Thymus (tissue), 14 donors: ENCODE data around the gene MAGEC2. TPM values are rescaled to one million over a fixed set of nuclear protein-coding genes. Genes with fewer than 3 reads are reported as not detected.

Source experiments
- DNase-seq, 9 donors: peaks; one replicate each; pipeline ENCODE4 v3.0.0-alpha.2; 2013; ENCODE audit warnings: low spot score in 9 of 9, low read depth in 6 of 9, missing footprints in 1 of 9
- H3K27ac ChIP-seq, 2 donors: one replicate each; pipeline ENCODE4 v1.5.1; 2013; ENCODE audit warnings: control low read depth in 1 of 2, low read depth in 1 of 2, low read length in 1 of 2, mild to moderate bottlenecking in 1 of 2, moderate library complexity in 1 of 2
- H3K27me3 ChIP-seq, 2 donors: one replicate each; pipeline ENCODE4 v1.5.1; 2013; ENCODE audit warnings: low read length in 1 of 2; ENCODE audit not compliant: control insufficient read depth in 2 of 2, insufficient read depth in 1 of 2
- H3K36me3 ChIP-seq, 2 donors: one replicate each; pipeline ENCODE4 v1.5.1; 2013; ENCODE audit warnings: low read length in 1 of 2, mild to moderate bottlenecking in 1 of 2, moderate library complexity in 1 of 2; ENCODE audit not compliant: control insufficient read depth in 2 of 2, insufficient read depth in 2 of 2
- H3K4me1 ChIP-seq, 2 donors: one replicate each; pipeline ENCODE4 v1.5.1; 2013; ENCODE audit warnings: low read length in 2 of 2; ENCODE audit not compliant: control insufficient read depth in 2 of 2, insufficient read depth in 2 of 2
- H3K4me3 ChIP-seq, 2 donors: one replicate each; pipeline ENCODE4 v1.5.1; 2013; ENCODE audit warnings: low read length in 2 of 2, control low read depth in 1 of 2, mild to moderate bottlenecking in 1 of 2
- H3K9me3 ChIP-seq, 2 donors: one replicate each; pipeline ENCODE4 v1.5.1; 2013; ENCODE audit warnings: low read length in 1 of 2, mild to moderate bottlenecking in 1 of 2; ENCODE audit not compliant: control insufficient read depth in 2 of 2, insufficient read depth in 1 of 2
- WGBS: extraction: QIAGEN DNeasy Blood & Tissue Kit; methylation state at CpG from one replicate; pipeline ENCODE4 v1.1.7; 2013; 5-methylcytosine and 5-hydroxymethylcytosine counted together
- long read RNA-seq, 10 donors: transcript quantifications; one replicate each; lab custom pipeline, GENCODE V29; 2026
- polyA plus RNA-seq: library from polyadenylated mRNA; stranded (reverse); fragments of 200-250 nt; gene quantifications from one replicate; pipeline ENCODE4 v1.2.3, GENCODE V29; 2013
- total RNA-seq: library from RNA; stranded (reverse); fragments of 120-200 nt; gene quantifications from one replicate; pipeline ENCODE4 v1.2.4, GENCODE V29; 2013
- donor health status: healthy.

The MAGEC2 gene, protein sequence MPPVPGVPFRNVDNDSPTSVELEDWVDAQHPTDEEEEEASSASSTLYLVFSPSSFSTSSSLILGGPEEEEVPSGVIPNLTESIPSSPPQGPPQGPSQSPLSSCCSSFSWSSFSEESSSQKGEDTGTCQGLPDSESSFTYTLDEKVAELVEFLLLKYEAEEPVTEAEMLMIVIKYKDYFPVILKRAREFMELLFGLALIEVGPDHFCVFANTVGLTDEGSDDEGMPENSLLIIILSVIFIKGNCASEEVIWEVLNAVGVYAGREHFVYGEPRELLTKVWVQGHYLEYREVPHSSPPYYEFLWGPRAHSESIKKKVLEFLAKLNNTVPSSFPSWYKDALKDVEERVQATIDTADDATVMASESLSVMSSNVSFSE
- total RNA-seq, result not detected
- polyA plus RNA-seq, result not detected
- long read RNA-seq, donor 1, result 0 reads
- long read RNA-seq, donor 2, result 0 reads
- long read RNA-seq, donor 3, result 0 reads
- long read RNA-seq, donor 4, result 0 reads
- long read RNA-seq, donor 5, result 0 reads
- long read RNA-seq, donor 6, result 0 reads
- long read RNA-seq, donor 7, result 0 reads
- long read RNA-seq, donor 8, result 0 reads
- long read RNA-seq, donor 9, result 0 reads
- long read RNA-seq, donor 10, result 0 reads

DNA sequence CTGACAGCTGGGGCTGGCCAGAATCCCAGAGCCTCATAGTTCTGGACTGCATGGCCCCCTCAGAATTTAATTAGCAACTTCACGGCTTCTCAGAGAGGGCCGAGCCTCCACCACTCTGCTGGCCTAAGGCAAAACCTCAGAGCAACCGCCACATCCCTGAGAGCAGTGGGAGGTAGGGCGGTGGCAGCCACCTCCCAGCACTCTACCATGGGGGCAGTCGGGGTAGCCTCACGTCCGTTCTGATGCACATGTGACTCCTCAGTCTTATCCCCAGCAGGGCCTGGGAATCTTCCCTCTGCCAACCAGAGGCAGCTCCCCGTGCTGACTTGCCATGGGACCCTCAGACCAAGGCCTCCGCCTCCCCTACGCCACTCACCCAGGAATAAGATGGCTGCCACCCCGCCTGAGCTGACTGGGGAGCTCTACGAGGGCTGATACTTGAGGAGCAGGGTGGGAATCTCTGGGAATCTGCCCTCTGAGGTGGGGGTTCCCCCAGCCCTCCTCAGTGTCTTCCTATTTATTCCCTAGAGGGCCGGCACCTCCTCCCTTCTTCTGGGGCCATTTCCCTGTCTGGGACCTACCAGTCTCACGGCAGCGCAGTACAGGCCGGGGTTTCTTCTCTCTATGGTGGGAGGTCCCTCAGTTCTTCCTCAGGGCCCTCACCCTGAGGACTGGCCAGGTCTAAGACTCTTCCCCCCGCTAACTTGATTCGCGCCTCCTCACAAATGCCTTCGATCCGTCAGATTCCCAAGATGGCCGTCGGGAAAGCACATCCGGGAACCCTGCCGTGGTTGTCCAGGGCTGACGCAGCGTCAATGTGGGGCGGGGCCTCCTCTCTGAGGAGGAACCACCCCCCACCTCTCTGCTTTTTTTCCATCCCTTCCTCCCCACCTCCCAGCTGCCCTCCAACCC lies at the start of gene MAGEC2:
Gene MAGEC2, minus strand, starts transcription at position 769 of the 912 bp plus-strand sequence. CDS start 1,303 bp downstream, outside the sequence.
- Histone ChIP-seq H3K27ac (no peak within 1 kb of the TSS), H3K4me3 (no peak within 1 kb of the TSS), H3K36me3 (no peaks in the 10 kb centered on the region), H3K9me3 (no peaks in the 10 kb centered on the region), H3K27me3 (no peaks in the 10 kb centered on the region), H3K4me1 (no peaks in the 10 kb centered on the region)
- no peak for DNase-seq
- 96% methylated on average over 28 of the region's 28 CpGs for WGBS

DNA sequence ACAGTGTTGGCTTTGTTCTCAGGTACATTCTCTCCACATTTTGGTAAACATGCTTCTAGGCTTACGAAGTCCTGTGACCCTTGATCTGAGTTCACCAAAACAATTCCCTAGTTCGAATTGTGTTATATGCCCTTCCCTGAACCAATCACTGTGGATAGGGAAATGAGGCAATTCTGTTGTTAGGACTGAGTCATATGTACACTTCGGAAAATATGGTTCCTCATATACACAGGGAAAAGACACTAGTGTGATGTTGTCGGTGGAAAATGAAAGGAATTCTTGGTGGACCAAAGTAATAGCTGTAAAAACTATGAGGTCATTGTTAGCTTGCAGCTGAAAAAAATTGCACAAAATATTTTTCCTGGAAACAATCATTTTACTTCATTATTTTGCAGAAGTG lies 46.6 kb upstream of the MAGEC2 start:
- no peak overlapping the region for H3K4me3 ChIP-seq
- WGBS, result 91% methylated on average over 4 of the region's 4 CpGs
- H3K27ac ChIP-seq, result no peak overlapping the region
- H3K9me3 ChIP-seq, result no peaks in the 10 kb centered on the region
- no peaks in the 10 kb centered on the region for H3K36me3 ChIP-seq
- no peak for DNase-seq
- no peaks in the 10 kb centered on the region for H3K27me3 ChIP-seq
- no peaks in the 10 kb centered on the region for H3K4me1 ChIP-seq

DNA sequence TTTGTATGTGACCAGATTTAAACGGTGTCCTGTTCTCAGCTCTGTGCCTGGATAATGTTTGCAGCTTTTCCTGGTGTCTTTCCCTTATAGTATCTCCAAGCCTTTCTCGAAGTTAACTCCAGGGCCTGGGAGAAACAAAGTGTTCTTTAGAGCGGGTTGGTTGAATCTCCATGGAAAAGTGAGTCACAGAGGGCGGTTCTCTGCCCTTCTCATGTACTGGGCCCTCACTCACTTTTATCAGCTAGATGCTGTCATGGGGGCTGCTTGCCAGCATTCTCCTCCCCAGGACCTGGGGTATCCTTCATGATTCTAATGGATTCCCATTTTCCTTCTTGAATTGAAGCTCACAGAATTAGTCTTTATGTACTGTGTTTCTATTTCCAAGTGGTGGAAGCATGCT lies 46.1 kb upstream of the MAGEC2 start:
- no peaks in the 10 kb centered on the region for H3K9me3 ChIP-seq
- H3K4me3 ChIP-seq, result no peak overlapping the region
- H3K36me3 ChIP-seq, result no peaks in the 10 kb centered on the region
- 93% methylated on average over 4 of the region's 4 CpGs for WGBS
- no peaks in the 10 kb centered on the region for H3K4me1 ChIP-seq
- H3K27ac ChIP-seq, result no peak overlapping the region
- DNase-seq, result no peak
- H3K27me3 ChIP-seq, result no peaks in the 10 kb centered on the region

DNA sequence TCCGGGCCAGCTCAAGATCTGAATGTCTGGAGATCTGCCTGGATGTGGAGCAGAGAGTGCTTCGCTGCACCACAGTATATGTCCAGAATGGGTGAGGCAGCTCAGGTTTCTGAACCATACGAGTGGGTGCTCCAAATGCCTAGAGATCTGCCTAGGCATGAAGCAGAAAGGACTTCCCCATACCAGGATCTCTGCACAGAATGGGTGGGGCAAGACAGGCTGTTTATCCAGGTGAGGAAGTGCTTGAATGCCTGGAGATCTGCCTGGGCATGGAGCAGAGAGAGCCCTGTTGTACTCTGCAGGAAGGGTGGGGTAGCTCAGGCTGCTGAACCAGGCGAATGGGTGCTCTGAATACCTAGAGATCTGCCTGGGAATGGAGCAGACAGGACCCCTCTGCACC lies 45.4 kb upstream of the MAGEC2 start:
- no peak for DNase-seq
- WGBS, result 77% methylated on average over 4 of the region's 4 CpGs
- no peaks in the 10 kb centered on the region for H3K27me3 ChIP-seq
- no peak overlapping the region for H3K27ac ChIP-seq
- H3K4me1 ChIP-seq, result no peaks in the 10 kb centered on the region
- H3K9me3 ChIP-seq, result no peaks in the 10 kb centered on the region
- no peaks in the 10 kb centered on the region for H3K36me3 ChIP-seq
- no peak overlapping the region for H3K4me3 ChIP-seq

DNA sequence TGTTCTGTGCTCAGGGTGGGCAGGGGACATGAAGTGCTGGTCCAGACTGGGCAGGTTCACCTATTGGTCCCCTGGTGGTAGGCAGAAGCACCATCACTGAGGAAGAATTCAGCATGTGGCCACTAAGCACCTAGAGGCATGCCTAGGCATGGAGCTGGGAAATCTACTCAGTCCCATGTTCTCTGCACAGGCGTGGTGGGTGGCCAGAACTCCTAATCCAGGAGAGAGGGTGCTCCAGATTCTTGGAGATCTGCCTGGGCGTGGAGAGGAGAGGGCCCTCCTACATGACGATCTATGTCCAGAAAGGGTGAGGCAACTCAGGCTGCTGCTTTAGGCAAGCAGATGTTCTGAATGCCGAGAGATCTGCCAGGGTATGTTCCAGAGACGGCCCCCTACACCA lies 44.6 kb upstream of the MAGEC2 start:
- DNase-seq, result no peak
- no peak overlapping the region for H3K4me3 ChIP-seq
- H3K9me3 ChIP-seq, result peaks cover 0 to 5% of the 10 kb centered on the region in 2 donors
- H3K27me3 ChIP-seq, result no peaks in the 10 kb centered on the region
- H3K4me1 ChIP-seq, result no peaks in the 10 kb centered on the region
- H3K36me3 ChIP-seq, result no peaks in the 10 kb centered on the region
- H3K27ac ChIP-seq, result no peak overlapping the region
- 79% methylated on average over 5 of the region's 5 CpGs for WGBS

DNA sequence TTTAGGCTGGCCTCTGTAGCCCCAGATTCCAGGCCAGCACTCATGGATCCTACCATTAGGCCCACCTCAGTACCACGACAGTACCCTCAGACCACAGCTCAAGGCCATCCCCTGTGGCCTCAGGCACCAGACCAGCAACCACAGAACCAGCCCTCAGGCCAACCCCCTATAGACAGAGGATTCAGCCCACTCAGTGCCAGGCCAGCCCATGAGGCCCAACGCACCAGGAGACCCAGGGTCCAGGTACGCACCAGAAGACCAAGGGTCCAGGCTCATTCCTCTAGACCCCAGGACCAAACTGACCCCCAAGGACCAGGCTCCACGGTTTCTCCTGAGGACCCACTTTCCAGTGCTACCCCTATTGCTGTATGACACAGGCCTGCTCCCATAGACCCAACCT lies 39.5 kb upstream of the MAGEC2 start:
- H3K4me3 ChIP-seq, result no peak overlapping the region
- no peak overlapping the region for H3K27ac ChIP-seq
- WGBS, result 70% methylated on average over 4 of the region's 4 CpGs
- H3K36me3 ChIP-seq, result no peaks in the 10 kb centered on the region
- H3K4me1 ChIP-seq, result no peaks in the 10 kb centered on the region
- peaks cover 0 to 12% of the 10 kb centered on the region in 2 donors for H3K9me3 ChIP-seq
- no peak for DNase-seq
- no peaks in the 10 kb centered on the region for H3K27me3 ChIP-seq

DNA sequence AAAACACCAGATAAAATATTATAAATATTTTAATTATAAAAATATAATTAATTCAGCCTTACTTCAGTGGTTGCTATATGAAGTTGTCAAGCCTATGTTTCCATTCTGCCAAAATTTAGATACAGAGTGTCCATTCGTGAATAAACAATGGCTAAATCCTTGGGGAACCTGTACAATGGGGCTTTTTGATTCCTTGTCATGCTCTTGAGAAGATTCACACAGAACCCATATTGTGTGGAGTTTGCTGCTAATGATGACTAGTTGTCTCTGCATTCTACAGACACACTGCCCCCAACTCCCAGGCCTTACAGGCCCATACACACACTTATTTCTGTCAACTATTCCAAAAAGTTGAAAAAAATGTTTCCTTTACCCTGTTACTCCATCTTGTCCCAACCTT lies 33.4 kb upstream of the MAGEC2 start:
- no peak overlapping the region for H3K4me3 ChIP-seq
- 82% methylated on average over 1 of the region's 1 CpG for WGBS

DNA sequence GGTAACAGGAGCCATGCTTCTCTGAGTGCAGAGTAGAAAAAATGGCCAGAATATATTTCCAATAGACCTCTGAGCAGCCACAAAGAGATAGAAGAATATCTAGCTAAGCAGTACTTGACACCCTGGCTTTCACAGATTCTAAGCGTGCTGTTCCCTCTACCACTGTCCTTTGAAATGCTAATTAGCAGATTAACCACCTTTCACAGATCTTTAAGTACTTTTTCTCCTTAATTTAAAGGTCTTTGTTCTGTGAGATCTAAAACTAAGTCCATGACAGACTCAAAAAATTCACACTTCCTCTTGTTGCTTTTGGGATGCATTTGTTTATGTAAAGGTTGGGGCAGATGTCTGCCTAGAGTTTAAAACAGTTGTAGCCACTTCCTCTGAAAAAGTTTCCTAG lies 28.3 kb upstream of the MAGEC2 start:
- Histone ChIP-seq H3K4me3 (no peak overlapping the region), H3K27ac (no peak overlapping the region), H3K36me3 (no peaks in the 10 kb centered on the region), H3K27me3 (no peaks in the 10 kb centered on the region), H3K9me3 (no peaks in the 10 kb centered on the region), H3K4me1 (no peaks in the 10 kb centered on the region)
- 67% methylated on average over 1 of the region's 1 CpG for WGBS
- no peak for DNase-seq

More for the DNA sequence above, 33.4 kb upstream of the MAGEC2 start:
- no peaks in the 10 kb centered on the region for H3K9me3 ChIP-seq
- H3K4me1 ChIP-seq, result no peaks in the 10 kb centered on the region
- no peaks in the 10 kb centered on the region for H3K27me3 ChIP-seq
- H3K36me3 ChIP-seq, result no peaks in the 10 kb centered on the region
- H3K27ac ChIP-seq, result no peak overlapping the region
- DNase-seq, result no peak

DNA sequence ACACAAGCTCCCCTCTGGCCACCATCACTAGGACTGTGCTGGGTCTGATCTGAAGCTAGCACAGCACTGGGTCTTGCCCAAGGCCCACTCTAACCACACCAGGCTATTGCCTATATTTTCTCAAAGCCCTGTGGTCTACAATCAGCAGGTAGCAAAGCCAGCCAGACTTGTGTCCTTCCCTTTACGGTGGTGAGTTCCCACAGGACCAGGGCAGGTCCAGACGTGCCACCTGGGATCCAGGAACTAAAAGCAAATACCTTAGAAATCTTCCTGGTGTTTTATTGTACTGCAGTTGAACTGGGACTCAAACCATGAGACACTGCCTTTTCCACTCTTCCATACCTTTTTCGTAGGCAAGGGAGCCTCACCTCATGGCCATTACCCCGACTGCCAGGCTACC lies 9.0 kb upstream of the MAGEC2 start:
- H3K4me1 ChIP-seq, result no peaks in the 10 kb centered on the region
- no peaks in the 10 kb centered on the region for H3K9me3 ChIP-seq
- no peak overlapping the region for H3K27ac ChIP-seq
- no peaks in the 10 kb centered on the region for H3K36me3 ChIP-seq
- DNase-seq, result no peak
- H3K27me3 ChIP-seq, result no peaks in the 10 kb centered on the region
- 93% methylated on average over 4 of the region's 4 CpGs for WGBS
- no peak overlapping the region for H3K4me3 ChIP-seq
